ENCODE data around the gene CIAO3. TPM values are rescaled to one million over a fixed set of nuclear protein-coding genes. Genes with fewer than 3 reads are reported as not detected.

The CIAO3 gene
- total RNA-seq, 2 donors from 2014 or later: 25.4 to 26.4 TPM

GRCh38 chr16:783404-784161 is 42.8 kb upstream of the CIAO3 start:
- Histone ChIP-seq H3K36me3 (replicated peaks in 1 of 2; ENCODE audit: insufficient read depth in 1 of 2, low read depth in 2 of 2) (no peaks in the 10 kb centered on the region), H3K4me3 (no peak overlapping the region), H3K4me1 (peaks cover 19% of the 10 kb centered on the region), H3K27ac (no peak overlapping the region), H3K27me3 (peaks cover 0 to 10% of the 10 kb centered on the region in 2 donors), H3K9me3 (no peaks in the 10 kb centered on the region)
- TF ChIP-seq POLR2A (IDR thresholded peaks at IDR 0.05) (no peak), CTCF (IDR thresholded peaks at IDR 0.05) (no peak)
- intact Hi-C loops (cut with DNase I): no loop called here
- ATAC-seq: no peak
- peak in 3 of 4 donors; percentile 41 to 53 (median 43) for DNase-seq
- WGBS, 2 donors: 0 to 30% methylated on average over 3 to 17 of the region's 17 CpGs

- H3K27me3 ChIP-seq: peaks cover 0 to 10% of the 10 kb centered on the region in 2 donors
- H3K4me3 ChIP-seq: no peak overlapping the region
- WGBS, 2 donors: 47 to 70% methylated on average over 8 to 31 of the region's 36 CpGs
- intact Hi-C loops (cut with DNase I): no loop called here
- H3K36me3 ChIP-seq (replicated peaks in 1 of 2; ENCODE audit: insufficient read depth in 1 of 2, low read depth in 2 of 2): no peaks in the 10 kb centered on the region
- ATAC-seq (no peak), DNase-seq (no peak)
- TF ChIP-seq POLR2A (IDR thresholded peaks at IDR 0.05): no peak
- no peak for TF ChIP-seq CTCF (IDR thresholded peaks at IDR 0.05)
- peaks cover 19% of the 10 kb centered on the region for H3K4me1 ChIP-seq
- no peaks in the 10 kb centered on the region for H3K9me3 ChIP-seq
- no peak overlapping the region for H3K27ac ChIP-seq
These were observed 42.1 kb upstream of the CIAO3 start for GRCh38 chr16:782766-783403.

- H3K27ac ChIP-seq: no peak overlapping the region
- H3K36me3 ChIP-seq (replicated peaks in 1 of 2; ENCODE audit: insufficient read depth in 1 of 2, low read depth in 2 of 2): no peaks in the 10 kb centered on the region
- no peak for TF ChIP-seq POLR2A (IDR thresholded peaks at IDR 0.05)
- TF ChIP-seq CTCF (IDR thresholded peaks at IDR 0.05): no peak
- H3K9me3 ChIP-seq: no peaks in the 10 kb centered on the region
- H3K4me3 ChIP-seq: no peak overlapping the region
- 48% methylated on average over 6 of the region's 6 CpGs; no CpG with 5 or more reads in 1 of the 2 donors for WGBS, 2 donors
- peaks cover 0 to 10% of the 10 kb centered on the region in 2 donors for H3K27me3 ChIP-seq
- intact Hi-C loops (cut with DNase I): no loop called here
- DNase-seq: no peak
- H3K4me1 ChIP-seq: peaks cover 14% of the 10 kb centered on the region
- no peak for ATAC-seq
These were observed 41.5 kb upstream of the CIAO3 start for GRCh38 chr16:782258-782657.

DNA sequence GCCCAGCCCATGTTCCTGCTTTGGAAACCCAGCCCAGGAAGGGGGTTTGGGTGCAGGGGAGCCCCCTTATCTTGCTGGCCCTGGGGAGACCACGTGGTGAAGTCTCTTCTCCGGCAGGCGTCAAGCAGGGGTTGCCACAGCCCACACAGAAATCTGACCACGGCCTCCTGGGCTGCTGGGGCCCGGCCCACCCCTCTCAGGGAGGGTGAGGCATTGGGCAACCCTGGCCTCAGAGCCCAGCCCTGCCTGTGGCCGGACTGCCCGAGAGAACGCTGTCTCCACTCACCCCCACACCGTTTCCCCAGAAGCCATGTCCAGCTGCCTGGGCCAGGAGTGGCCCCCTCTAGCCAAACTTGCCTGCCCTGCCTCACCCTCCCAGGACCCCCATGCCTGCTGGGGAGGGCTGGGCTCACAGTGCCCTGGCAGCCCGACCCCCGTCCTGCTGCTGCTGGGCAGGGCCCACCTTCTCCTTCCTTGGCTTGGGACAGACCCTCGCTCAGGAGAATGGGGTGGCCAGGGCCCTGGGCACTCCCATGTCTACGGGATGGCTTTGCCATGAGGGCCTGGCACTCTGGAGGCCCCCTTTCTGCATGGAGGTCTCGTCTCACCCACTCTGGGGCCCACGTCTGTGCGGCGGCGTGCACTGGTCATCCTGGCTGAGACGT is 40.7 kb upstream of the CIAO3 start:
- no peak for DNase-seq
- intact Hi-C loops (cut with DNase I): no loop called here
- TF ChIP-seq POLR2A (IDR thresholded peaks at IDR 0.05): no peak
- TF ChIP-seq CTCF (IDR thresholded peaks at IDR 0.05): no peak
- Histone ChIP-seq H3K4me1 (peaks cover 8% of the 10 kb centered on the region), H3K4me3 (no peak overlapping the region), H3K27me3 (peaks cover 0 to 10% of the 10 kb centered on the region in 2 donors), H3K27ac (no peak overlapping the region), H3K9me3 (no peaks in the 10 kb centered on the region), H3K36me3 (replicated peaks in 1 of 2; ENCODE audit: insufficient read depth in 1 of 2, low read depth in 2 of 2) (no peaks in the 10 kb centered on the region)
- no peak for ATAC-seq
- WGBS, 2 donors: 48 to 56% methylated on average over 8 to 15 of the region's 19 CpGs
